Subcutaneous abdominal adipose tissue (tissue), 5 donors: Measurements from ENCODE around the gene CHST9.
"Not testable (repeated sequence)": the region's sequence is repeated elsewhere in the genome, so short reads cannot be mapped to it uniquely, and the experiment has no call there.

Source experiments
- H3K27ac ChIP-seq: one replicate; pipeline ENCODE4 v1.7.0; 2013; ENCODE audit warnings: low read depth, mild to moderate bottlenecking, inconsistent platforms, low read length, moderate library complexity
- H3K27me3 ChIP-seq, 5 donors: one replicate each; pipeline ENCODE4 v1.7.0; 2013; ENCODE audit warnings: low read length in 5 of 5, inconsistent platforms in 1 of 5; ENCODE audit not compliant: control insufficient read depth in 5 of 5, insufficient read depth in 4 of 5
- H3K36me3 ChIP-seq, 5 donors: one replicate each; pipeline ENCODE4 v1.7.0; 2013; ENCODE audit warnings: low read length in 5 of 5; ENCODE audit not compliant: control insufficient read depth in 5 of 5, insufficient read depth in 5 of 5
- H3K4me1 ChIP-seq, 5 donors: one replicate each; pipeline ENCODE4 v1.7.0; 2013; ENCODE audit warnings: low read length in 5 of 5, mild to moderate bottlenecking in 3 of 5, moderate library complexity in 1 of 5; ENCODE audit not compliant: control insufficient read depth in 5 of 5, insufficient read depth in 5 of 5
- H3K4me3 ChIP-seq, 5 donors: one replicate each; pipeline ENCODE4 v1.7.0; 2013; ENCODE audit warnings: low read length in 5 of 5, low read depth in 1 of 5
- H3K9ac ChIP-seq, 5 donors: one replicate each; pipeline ENCODE4 v1.7.0; 2013; ENCODE audit warnings: low read length in 5 of 5, mild to moderate bottlenecking in 4 of 5, moderate library complexity in 3 of 5
- H3K9me3 ChIP-seq, 5 donors: one replicate each; pipeline ENCODE4 v1.7.0; 2013; ENCODE audit warnings: low read length in 5 of 5; ENCODE audit not compliant: control insufficient read depth in 5 of 5
- donor health status: healthy.
- donor health status: healthy.
- donor health status: healthy.
- donor health status: healthy.
- donor health status: healthy.

The CHST9 gene

DNA sequence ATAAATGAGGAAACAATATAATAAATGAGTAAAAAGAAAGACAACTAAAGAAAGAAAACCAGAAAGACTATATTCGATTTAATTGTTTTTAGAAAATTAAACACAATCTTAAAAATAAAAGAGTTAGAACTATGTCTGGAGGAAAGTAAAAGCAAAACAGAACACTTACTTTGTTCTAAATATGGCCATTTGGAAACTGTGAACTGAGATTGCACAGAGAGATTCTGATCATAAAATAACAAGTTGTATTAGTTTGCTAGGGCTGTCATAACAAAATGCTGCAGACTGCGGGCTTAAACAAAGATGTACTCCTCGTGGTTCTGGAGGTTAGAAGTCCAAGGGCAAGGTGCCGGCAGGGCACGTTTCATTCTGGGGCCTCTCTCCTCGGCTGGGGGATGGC is 191.5 kb downstream of the CHST9 start:
- H3K36me3 ChIP-seq, result no peaks in the 10 kb centered on the region
- no peaks in the 10 kb centered on the region for H3K27me3 ChIP-seq
- H3K27ac ChIP-seq, result no peak overlapping the region
- no peaks in the 10 kb centered on the region for H3K4me1 ChIP-seq
- no peak overlapping the region for H3K9ac ChIP-seq
- H3K4me3 ChIP-seq, result no peak overlapping the region
- H3K9me3 ChIP-seq, result peaks cover 0 to 2% (median 0%) of the 10 kb centered on the region in 5 donors

DNA sequence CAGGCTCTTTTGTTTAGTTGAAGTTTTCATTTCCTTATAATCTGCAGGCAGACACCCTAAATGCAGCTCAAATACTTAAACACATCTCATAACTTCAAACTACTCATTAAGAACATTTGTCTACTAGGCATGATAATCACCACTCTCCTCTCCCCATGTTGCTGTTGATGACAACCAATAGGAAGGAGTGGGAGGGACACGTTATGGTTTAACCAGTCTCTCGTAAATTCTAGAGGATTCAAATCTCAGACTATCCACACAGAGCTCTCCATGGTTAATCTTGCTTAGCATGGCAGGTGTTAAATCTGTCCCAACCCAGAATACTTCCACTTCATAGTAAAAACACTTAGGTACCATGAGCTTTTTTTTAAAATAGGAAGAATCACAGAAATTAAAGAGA is 192.2 kb downstream of the CHST9 start:
- Histone ChIP-seq H3K27me3 (no peaks in the 10 kb centered on the region), H3K4me3 (no peak overlapping the region), H3K9ac (no peak overlapping the region), H3K27ac (no peak overlapping the region), H3K4me1 (no peaks in the 10 kb centered on the region), H3K9me3 (peaks cover 0 to 2% (median 0%) of the 10 kb centered on the region in 5 donors), H3K36me3 (no peaks in the 10 kb centered on the region)

DNA sequence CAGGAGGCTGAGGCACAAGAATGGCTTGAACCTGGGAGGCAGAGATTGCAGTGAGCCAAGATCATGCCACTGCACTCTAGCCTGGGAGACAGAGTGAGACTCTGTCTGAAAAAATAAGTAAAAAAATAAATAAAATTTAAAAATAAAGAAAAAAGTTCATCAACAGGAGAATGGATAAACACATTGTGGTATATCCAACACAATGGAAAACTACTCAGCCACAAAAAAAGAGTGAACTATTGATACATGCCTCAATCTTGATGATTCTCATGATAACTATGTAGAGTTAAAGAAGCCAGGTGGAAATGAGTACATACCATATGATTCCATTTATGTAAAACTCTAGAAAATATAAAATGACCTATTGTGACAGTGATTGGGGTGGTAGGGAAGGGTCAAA is 195.3 kb downstream of the CHST9 start:
- no peak overlapping the region for H3K27ac ChIP-seq
- H3K4me1 ChIP-seq, result no peaks in the 10 kb centered on the region
- no peak overlapping the region for H3K4me3 ChIP-seq
- H3K27me3 ChIP-seq, result no peaks in the 10 kb centered on the region
- H3K9me3 ChIP-seq, result peaks cover 0 to 2% (median 0%) of the 10 kb centered on the region in 5 donors
- no peak overlapping the region for H3K9ac ChIP-seq
- no peaks in the 10 kb centered on the region for H3K36me3 ChIP-seq

DNA sequence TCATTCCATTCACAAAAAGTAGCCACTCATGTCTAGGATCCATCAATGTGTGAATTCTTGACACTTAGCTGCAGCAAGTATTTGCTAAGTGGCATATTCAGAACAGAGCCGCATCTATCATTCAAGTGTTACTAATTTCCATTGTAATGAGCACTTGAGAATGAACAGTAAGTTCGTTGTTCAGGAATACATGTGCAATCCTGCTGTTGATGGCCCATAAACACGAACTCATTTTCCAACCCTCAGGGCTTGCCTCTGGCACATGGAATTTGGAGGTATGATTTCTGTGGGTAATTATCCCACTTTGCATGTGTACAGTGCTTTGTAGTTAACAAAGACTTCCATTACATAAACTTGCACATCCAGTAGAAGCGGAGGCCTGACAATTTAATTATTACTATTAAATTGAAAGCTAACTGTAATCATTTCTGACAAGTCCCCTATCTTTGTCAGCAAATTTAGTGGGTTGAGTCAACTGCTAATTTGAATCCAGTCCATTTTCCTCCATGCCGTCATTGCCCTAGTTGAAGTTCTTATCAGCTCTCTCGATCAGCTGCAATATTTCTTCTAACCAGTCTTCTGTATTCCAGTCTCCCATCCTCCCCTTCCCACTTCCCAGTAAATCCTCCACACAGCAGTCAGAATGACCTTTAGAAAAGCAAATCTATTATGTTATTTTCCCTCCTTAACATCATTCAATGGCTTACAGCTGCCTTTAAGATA is 203.6 kb downstream of the CHST9 start:
- Histone ChIP-seq H3K36me3 (no peaks in the 10 kb centered on the region), H3K27ac (no peak overlapping the region), H3K4me1 (peaks cover 0 to 11% (median 0%) of the 10 kb centered on the region in 5 donors), H3K27me3 (no peaks in the 10 kb centered on the region), H3K4me3 (no peak overlapping the region), H3K9me3 (no peaks in the 10 kb centered on the region), H3K9ac (no peak overlapping the region)

DNA sequence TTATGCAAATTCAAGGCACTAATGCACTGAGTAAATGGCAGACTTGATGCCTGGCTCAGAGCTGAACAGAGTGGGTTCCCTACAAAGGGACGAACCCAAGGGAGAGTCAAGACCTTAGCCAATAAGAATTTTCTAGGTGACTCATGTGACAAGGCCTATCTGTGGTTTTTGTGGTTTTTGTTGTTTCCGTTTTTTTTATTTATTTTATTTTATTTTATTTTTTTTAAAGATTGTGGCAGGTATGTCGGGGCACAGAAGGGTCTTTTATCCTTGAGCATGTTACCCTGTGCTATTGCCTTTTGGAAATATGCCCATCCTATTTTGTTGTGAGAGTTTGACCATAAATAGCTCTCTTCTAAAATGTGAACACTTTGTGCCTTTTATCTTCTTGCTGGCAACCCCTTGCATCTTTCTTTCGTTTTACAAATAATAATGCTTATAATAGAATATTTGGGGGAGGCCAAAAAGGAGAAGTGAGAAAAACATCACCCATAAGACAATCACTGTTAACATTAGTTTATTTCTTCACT is 206.2 kb downstream of the CHST9 start:
- Histone ChIP-seq H3K36me3 (no peaks in the 10 kb centered on the region), H3K4me1 (peaks cover 0 to 17% (median 0%) of the 10 kb centered on the region in 5 donors), H3K27me3 (no peaks in the 10 kb centered on the region), H3K27ac (no peak overlapping the region), H3K9me3 (no peaks in the 10 kb centered on the region), H3K4me3 (no peak overlapping the region), H3K9ac (no peak overlapping the region)

DNA sequence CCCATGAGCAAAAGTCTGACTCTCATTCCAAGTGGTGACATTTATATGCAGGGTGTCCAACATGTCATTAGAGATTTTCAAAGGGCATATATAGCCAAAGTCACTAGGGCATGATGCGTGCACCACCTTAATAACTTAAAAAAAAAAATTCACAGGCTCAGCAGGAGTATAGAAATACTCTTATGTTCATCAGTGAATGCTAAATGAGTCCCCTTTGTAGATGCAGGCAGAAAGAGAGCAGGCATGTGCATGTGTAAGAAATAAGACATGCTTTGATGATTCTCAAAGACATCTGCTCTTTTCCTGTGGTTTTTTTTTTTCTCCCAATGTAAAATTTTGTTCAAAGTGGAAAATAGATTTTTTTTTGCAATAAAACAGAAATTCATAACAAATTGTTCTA is 207.3 kb downstream of the CHST9 start:
- Histone ChIP-seq H3K9ac (no peak overlapping the region), H3K27me3 (no peaks in the 10 kb centered on the region), H3K9me3 (no peaks in the 10 kb centered on the region), H3K4me3 (no peak overlapping the region), H3K36me3 (no peaks in the 10 kb centered on the region), H3K27ac (no peak overlapping the region), H3K4me1 (peaks cover 0 to 17% (median 0%) of the 10 kb centered on the region in 5 donors)

DNA sequence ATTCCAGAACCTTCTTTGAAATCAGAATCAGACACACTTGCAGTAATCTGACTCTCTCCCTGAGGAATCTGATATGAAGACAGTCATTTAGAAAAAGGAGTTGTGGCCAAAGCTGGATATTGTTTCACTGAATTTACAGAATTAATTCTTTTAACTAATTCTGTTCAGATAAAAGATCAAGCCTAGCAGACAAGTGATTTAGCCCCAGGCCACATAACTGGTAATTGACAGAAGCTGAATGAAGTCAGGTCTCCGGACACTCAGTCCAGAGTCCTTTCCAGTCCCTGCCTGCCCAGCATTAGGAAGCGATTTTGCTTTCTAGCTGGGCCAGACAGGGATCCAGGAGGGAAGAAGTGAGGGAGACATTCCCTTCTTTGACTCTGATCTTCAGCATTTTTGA is 208.9 kb downstream of the CHST9 start:
- no peaks in the 10 kb centered on the region for H3K27me3 ChIP-seq
- peaks cover 0 to 17% (median 0%) of the 10 kb centered on the region in 5 donors for H3K4me1 ChIP-seq
- H3K27ac ChIP-seq, result no peak overlapping the region
- H3K4me3 ChIP-seq, result no peak overlapping the region
- H3K9ac ChIP-seq, result no peak overlapping the region
- no peaks in the 10 kb centered on the region for H3K36me3 ChIP-seq
- no peaks in the 10 kb centered on the region for H3K9me3 ChIP-seq

DNA sequence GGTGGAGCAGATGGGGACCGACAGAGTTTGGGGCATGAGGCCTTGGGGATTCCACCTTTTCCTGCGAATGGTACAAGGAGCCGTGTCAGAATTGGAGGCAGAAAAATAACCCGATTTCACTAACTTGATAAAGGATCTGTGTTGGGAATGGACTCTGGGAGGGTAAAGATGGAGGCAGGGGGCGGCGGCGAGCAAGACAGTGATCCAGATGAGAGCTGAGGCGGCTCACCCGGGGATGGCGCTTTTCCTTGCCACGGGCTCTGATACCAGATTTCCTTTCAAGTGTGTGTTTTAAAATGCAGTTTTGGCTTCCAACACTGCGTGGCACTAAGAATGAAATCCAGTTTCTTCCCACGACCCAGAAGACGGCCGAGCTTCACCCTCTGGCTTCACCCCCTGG is 212.6 kb downstream of the CHST9 start:
- not testable (repeated sequence) for H3K36me3 ChIP-seq, H3K9ac ChIP-seq, H3K27me3 ChIP-seq, H3K4me3 ChIP-seq, H3K9me3 ChIP-seq, H3K27ac ChIP-seq
- H3K4me1 ChIP-seq, result peaks cover 0 to 16% (median 0%) of the 10 kb centered on the region in 5 donors

DNA sequence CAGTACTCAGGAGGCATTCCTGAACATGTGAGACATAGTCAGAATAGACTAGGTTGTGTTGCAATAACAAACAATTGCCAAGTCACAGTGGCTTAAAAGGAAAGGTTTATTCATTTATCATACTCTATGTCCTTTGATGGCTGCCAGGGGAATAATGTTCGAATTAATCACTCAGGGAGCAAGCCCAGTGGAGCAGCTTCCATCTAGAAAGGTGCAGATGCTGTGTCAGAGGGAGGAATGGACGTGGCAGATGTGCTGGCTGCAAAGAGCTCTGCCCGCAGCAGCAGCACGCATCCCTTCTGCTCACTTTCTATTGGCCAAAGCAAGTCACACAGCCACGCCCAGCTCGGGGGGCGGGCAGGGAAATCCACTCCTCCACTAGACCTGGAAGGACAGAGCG is 213.7 kb downstream of the CHST9 start:
- Histone ChIP-seq H3K4me3 (no peak overlapping the region), H3K27ac (no peak overlapping the region), H3K9me3 (no peaks in the 10 kb centered on the region), H3K36me3 (no peaks in the 10 kb centered on the region), H3K4me1 (peaks cover 0 to 5% (median 0%) of the 10 kb centered on the region in 5 donors), H3K27me3 (no peaks in the 10 kb centered on the region), H3K9ac (no peak overlapping the region)

DNA sequence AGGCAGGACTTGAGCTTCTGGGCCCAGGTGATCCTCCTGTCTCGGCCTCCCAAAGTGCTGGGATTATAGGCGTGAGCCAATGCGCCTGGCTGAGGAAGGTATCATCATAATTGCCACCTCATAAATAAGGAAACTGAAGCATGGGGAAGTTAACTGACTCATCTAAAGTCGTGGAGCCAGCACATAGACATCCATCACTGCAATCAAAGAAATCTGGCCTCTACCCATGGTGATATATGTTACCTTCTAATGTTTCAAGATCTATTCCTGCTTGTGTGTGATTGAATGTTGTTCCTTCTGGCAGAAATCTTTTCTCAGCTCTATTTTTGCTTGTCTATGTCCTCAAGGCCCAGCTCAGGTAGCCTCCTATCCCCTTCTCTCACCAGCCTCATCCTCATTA is 214.5 kb downstream of the CHST9 start:
- H3K4me1 ChIP-seq, result no peaks in the 10 kb centered on the region
- no peak overlapping the region for H3K4me3 ChIP-seq
- H3K27ac ChIP-seq, result no peak overlapping the region
- no peak overlapping the region for H3K9ac ChIP-seq
- no peaks in the 10 kb centered on the region for H3K9me3 ChIP-seq
- no peaks in the 10 kb centered on the region for H3K27me3 ChIP-seq
- no peaks in the 10 kb centered on the region for H3K36me3 ChIP-seq
